AG04450 (cell line): ENCODE measurements around the gene RNF123. TPM values are rescaled to one million over a fixed set of nuclear protein-coding genes. Genes with fewer than 3 reads are reported as not detected.

Source experiments
- CTCF ChIA-PET: fragments of 300-600, 350-600 bp; formaldehyde crosslinking; extraction: SDS; loops from one replicate; lab custom pipeline; 2022; ENCODE audit warnings: antibody characterized with exemption, inconsistent platforms; lab: Charles Lee
- POLR2A ChIA-PET: fragments of 350-600 bp; formaldehyde crosslinking; extraction: SDS; loops from one replicate; lab custom pipeline; 2021; ENCODE audit warnings: antibody characterized with exemption, inconsistent platforms; lab: Yijun Ruan, JAX
- DNase-seq: peaks from one replicate; pipeline ENCODE4 v3.0.0-alpha.2; 2011; ENCODE audit warnings: low read depth, low spot score
- H3K27ac ChIP-seq: one replicate; pipeline ENCODE4 v1.5.1; 2012; ENCODE audit warnings: low read depth, low read length, control low read depth
- H3K27me3 ChIP-seq: one replicate; pipeline ENCODE4 v1.6.0; 2012; ENCODE audit warnings: low read length; ENCODE audit not compliant: control insufficient read depth, insufficient read depth
- H3K4me3 ChIP-seq: 2 replicates; pipeline ENCODE4 v1.5.1; 2011; ENCODE audit warnings: mild to moderate bottlenecking, low read depth, low read length, control low read depth
- H3K9me3 ChIP-seq: 2 replicates; pipeline ENCODE4 v1.5.1; 2012; ENCODE audit warnings: low read length; ENCODE audit not compliant: control insufficient read depth, insufficient read depth
- CTCF ChIP-seq: IDR thresholded peaks from 2 replicates; pipeline ENCODE4 v1.5.1; 2011; ENCODE audit warnings: low read depth, low read length, control low read depth, inconsistent platforms
- polyA plus RNA-seq: library from polyadenylated mRNA; depleted of rRNA; stranded (reverse); fragments of >200 nt; gene quantifications from 2 replicates; pipeline ENCODE4 v1.2.3, GENCODE V29; 2011

The RNF123 gene
- polyA plus RNA-seq, 1 experiment: 22.9 TPM

- ChIA-PET POLR2A (no interaction called here), CTCF (interaction anchor here (1.4 to 1.6 kb wide), 2 partner anchors 27 to 105 kb away, joined by 3 to 4 read pairs; no protein-coding TSS in a partner anchor)
- Histone ChIP-seq H3K9me3 (no peaks in the 10 kb centered on the region), H3K27ac (no peak overlapping the region), H3K4me3 (no peak overlapping the region), H3K27me3 (peaks cover 24% of the 10 kb centered on the region)
- DNase-seq: no peak
- TF ChIP-seq CTCF: no peak
Observed at GRCh38 chr3:49644684-49645083, 44.7 kb upstream of the RNF123 start.

- POLR2A ChIA-PET: no interaction called here
Observed at GRCh38 chr3:49646236-49646635, 43.1 kb upstream of the RNF123 start.

GRCh38 chr3:49647741-49648140, 41.6 kb upstream of the RNF123 start:
- POLR2A ChIA-PET: no interaction called here
- Histone ChIP-seq H3K27me3 (peaks cover 22% of the 10 kb centered on the region), H3K9me3 (no peaks in the 10 kb centered on the region), H3K4me3 (no peak overlapping the region), H3K27ac (no peak overlapping the region)
- no peak for DNase-seq
- TF ChIP-seq CTCF: no peak
- CTCF ChIA-PET: interaction anchor here (0.5 kb wide), 1 partner anchor 19 kb away, joined by 7 read pairs; no protein-coding TSS in a partner anchor

More at GRCh38 chr3:49646236-49646635, 43.1 kb upstream of the RNF123 start:
- no peak for DNase-seq
- Histone ChIP-seq H3K9me3 (no peaks in the 10 kb centered on the region), H3K27me3 (peaks cover 27% of the 10 kb centered on the region), H3K4me3 (no peak overlapping the region), H3K27ac (no peak overlapping the region)
- CTCF ChIA-PET: interaction anchor here (0.7 kb wide), 1 partner anchor 23 kb away, joined by 3 read pairs; no protein-coding TSS in a partner anchor
- TF ChIP-seq CTCF: no peak

- no peak for DNase-seq
- Histone ChIP-seq H3K9me3 (no peaks in the 10 kb centered on the region), H3K27ac (no peak overlapping the region), H3K27me3 (peaks cover 18% of the 10 kb centered on the region), H3K4me3 (no peak overlapping the region)
- ChIA-PET CTCF (interaction anchor here (0.5 kb wide), 1 partner anchor 18 kb away, joined by 7 read pairs; no protein-coding TSS in a partner anchor), POLR2A (no interaction called here)
- TF ChIP-seq CTCF: no peak
Observed at GRCh38 chr3:49648354-49649019, 40.9 kb upstream of the RNF123 start.

- no peaks in the 10 kb centered on the region for H3K9me3 ChIP-seq
- DNase-seq: no peak
- ChIA-PET CTCF (no interaction called here), POLR2A (no interaction called here)
- no peak overlapping the region for H3K27ac ChIP-seq
- peaks cover 18% of the 10 kb centered on the region for H3K27me3 ChIP-seq
- H3K4me3 ChIP-seq: no peak overlapping the region
- no peak for TF ChIP-seq CTCF
Observed at GRCh38 chr3:49649576-49649975, 39.8 kb upstream of the RNF123 start.
